Astrocyte of the cerebellum (primary cell): Measurements from ENCODE around the gene DPF1.
A peak's percentile ranks its signal among the peaks of the same experiment; 100 is the strongest.

ENCODE experiments used
- DNase-seq: peaks from one replicate; pipeline ENCODE4 v3.0.0-alpha.2; 2011; ENCODE audit warnings: low read depth
- H3K4me3 ChIP-seq: 2 replicates; pipeline ENCODE4 v1.5.1; 2011; ENCODE audit warnings: mild to moderate bottlenecking, low read depth, low read length, moderate library complexity
- in situ Hi-C: cut with HindIII; loops from 2 replicates; pipeline ENCODE4 v1.10.0; 2017; ENCODE audit warnings: low sequenced_read_pairs
- TF ChIP-seq, protein P1 (sequence below): IDR thresholded peaks from 2 replicates; pipeline ENCODE4 v1.5.1; 2012; ENCODE audit warnings: low read length, low read depth, moderate library complexity, mild to moderate bottlenecking; ENCODE audit errors: missing control alignments

The DPF1 gene

DNA sequence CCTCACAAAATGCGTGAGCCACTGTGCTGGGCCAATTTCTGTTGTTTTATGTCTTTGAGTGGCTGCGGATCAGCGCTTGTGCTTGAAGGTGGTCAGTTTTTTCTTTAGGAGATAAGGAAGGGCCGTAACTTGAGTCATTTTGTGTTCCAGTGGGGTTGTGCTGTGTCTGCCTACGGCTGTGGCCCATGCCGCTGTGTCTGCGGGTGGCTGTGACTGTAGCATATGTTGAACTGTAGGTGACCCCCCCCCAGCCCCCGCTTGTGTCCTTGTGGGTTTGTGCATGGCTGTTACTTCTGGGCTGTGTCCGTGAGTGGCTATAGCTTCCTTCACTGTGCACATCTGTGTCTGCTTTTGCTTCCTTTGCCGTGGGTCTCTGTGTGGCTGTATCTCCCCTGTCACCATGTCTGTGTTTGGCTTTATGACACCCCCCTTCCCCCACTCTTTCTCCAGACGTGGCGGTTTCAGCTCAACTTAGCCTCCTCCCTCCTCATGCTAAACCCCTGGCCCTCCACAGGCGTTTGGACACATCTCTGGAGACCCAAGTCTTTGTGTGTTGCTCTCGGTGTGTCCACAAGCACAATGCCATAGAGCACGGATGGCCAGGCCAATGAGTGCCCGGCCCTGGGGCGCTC, 31.5 kb upstream of the DPF1 start:
- in situ Hi-C loops = loop anchor here (10.0 kb wide), 1 partner anchor 361 kb away; no protein-coding TSS in a partner anchor
- TF ChIP-seq, protein P1, sequence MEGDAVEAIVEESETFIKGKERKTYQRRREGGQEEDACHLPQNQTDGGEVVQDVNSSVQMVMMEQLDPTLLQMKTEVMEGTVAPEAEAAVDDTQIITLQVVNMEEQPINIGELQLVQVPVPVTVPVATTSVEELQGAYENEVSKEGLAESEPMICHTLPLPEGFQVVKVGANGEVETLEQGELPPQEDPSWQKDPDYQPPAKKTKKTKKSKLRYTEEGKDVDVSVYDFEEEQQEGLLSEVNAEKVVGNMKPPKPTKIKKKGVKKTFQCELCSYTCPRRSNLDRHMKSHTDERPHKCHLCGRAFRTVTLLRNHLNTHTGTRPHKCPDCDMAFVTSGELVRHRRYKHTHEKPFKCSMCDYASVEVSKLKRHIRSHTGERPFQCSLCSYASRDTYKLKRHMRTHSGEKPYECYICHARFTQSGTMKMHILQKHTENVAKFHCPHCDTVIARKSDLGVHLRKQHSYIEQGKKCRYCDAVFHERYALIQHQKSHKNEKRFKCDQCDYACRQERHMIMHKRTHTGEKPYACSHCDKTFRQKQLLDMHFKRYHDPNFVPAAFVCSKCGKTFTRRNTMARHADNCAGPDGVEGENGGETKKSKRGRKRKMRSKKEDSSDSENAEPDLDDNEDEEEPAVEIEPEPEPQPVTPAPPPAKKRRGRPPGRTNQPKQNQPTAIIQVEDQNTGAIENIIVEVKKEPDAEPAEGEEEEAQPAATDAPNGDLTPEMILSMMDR = no peak
- H3K4me3 ChIP-seq = peak overlapping the region; percentile 32
- no peak for DNase-seq

DNA sequence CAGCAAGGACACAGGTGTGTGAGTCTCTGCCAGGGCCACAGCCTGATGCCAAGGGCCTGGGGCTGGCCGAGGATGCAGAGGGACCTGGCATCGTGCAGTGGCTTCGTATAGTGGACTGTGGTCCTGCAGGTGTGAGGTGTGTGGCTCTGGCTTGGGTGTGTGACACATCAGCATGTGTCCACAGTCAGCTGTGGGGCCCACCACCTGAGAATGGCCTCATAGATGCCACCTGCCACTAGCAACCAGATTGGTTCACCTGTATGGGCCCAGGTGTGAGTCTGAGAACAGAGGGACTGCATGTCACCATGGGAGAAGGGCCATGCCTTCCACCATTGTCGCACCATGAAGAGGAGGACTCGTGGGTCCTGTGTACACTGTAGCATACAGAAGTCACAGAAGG, 29.8 kb upstream of the DPF1 start:
- in situ Hi-C loops = loop anchor here (5.0 to 10.0 kb wide), 2 partner anchors 64 to 359 kb away; partner anchors contain the start of genes KCNK6 and YIF1B
- no peak for DNase-seq
- TF ChIP-seq, protein P1 = no peak
- H3K4me3 ChIP-seq = no peak overlapping the region

DNA sequence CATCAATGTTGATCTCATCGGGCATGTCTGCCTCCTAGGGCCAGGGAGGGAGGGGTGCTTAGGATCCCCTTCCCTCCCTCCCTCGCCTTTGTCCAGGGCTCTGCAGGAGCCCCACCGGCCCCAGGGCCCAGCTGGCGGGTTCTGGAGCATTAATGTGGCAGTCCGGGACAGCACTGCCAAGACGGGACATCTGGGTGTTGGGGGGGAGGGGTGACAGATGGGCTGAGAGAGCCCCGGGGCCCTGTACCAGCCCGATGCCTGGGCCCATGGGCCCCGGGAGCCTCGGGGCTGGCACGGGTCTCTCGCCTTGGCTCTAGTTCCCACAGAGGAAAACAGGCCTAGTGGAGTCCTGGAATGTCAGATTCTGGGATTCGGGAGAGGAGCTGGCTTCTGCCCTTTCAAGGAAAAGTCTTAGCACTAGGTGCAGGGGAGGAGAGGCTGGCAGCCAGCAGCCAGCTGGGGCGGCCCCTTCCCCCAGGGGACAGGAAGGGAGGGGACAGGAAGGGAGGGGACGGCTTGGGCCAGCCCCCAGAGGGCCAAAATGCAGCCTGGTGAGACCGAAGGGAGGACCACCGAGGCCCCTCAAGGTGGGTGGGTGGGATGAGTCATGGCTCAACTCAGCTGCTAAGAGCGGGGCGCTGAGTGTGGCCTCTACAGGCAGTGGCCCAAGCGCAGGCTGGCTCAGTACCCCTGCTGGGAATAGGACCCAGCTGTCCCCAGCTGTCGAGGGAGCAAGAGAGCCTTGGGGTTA, 29.1 kb upstream of the DPF1 start:
- no peak overlapping the region for H3K4me3 ChIP-seq
- in situ Hi-C loops = loop anchor here (5.0 to 10.0 kb wide), 2 partner anchors 64 to 358 kb away; partner anchors contain the start of genes KCNK6 and YIF1B
- TF ChIP-seq, protein P1 = no peak
- DNase-seq = no peak

DNA sequence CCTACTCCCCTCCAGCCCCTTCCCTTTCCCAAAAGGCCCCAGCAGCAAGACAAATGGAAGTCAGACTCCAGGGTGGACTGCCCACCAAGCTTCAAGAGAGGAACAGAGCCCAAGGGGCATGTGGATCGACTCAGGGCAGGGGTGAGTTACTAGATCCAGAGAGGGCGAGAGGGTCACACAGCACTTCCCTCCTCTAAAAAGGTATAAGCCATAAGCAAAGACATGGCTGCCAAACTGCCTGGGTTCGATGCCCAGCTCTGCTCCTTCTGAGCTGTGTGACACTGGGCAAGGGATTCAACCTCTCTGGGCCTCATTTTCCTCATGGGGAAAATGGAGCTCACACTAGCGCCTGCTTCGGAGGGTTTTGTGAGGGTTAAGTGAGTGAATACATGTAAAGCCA, 28.4 kb upstream of the DPF1 start:
- H3K4me3 ChIP-seq = no peak overlapping the region
- in situ Hi-C loops = loop anchor here (5.0 to 10.0 kb wide), 2 partner anchors 65 to 358 kb away; partner anchors contain the start of genes KCNK6 and YIF1B
- DNase-seq = no peak
- TF ChIP-seq, protein P1 = no peak

DNA sequence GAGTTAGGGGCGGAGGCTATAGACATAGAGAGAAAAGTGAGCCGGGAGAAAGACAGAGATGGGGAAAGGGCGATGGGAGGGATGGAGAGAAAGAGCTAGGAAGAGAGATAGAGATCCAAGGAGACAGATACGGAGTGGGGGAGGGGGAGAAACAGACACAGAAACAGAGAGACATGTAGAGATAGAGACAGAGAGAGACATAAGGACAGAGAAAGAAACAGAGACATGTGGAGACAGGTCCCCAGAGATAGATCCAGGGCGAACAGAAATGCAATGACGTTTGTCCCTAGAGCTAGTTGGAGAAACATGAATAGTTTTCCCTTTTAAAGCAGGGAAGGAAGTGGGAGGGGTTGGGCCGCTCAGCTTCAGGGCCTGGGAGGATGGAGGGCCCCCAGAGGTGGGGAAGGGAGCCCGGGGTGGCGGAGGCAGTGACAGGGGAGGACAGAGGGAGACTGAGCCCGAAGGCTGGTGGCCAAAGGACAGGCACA, 27.6 kb upstream of the DPF1 start:
- TF ChIP-seq, protein P1 = no peak
- in situ Hi-C loops = loop anchor here (5.0 to 10.0 kb wide), 2 partner anchors 66 to 357 kb away; partner anchors contain the start of genes KCNK6 and YIF1B
- no peak overlapping the region for H3K4me3 ChIP-seq
- no peak for DNase-seq

DNA sequence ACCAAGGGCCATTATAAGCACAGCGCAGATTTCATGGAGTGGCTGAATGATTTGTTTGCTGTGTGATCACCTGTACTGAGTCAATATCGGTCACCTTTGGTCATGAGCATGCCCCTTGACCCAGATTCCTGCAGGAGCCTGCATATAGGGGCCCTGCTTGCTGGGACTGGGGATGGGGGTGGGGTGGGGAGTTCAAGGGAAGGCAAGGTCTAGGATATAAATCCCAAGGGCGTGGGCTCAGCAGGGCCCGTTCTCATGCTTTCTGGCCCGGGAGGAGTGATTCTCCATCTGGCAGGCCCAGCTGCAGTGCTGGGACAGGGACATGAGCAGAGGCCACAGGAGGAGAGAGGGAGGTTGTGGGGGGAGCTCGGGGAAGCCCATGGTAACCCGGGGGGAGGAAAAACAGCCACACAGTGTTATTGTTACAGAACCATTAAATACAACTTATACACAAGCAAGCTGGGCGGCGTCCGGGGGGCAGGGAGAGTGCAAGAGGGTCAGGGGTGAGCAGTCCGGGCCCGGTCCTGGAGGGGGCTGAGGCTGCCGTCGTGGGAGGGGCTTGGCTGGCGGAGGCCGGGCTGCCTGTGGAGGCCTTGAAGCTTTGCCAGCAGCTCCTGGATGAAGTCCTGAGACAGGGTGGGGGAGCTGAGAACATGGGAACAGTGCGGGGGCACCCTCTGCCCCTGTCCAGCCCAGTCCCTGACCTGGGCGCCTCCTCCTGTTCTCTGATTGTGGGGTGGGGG, 27.0 kb upstream of the DPF1 start:
- in situ Hi-C loops = loop anchor here (5.0 to 10.0 kb wide), 2 partner anchors 66 to 356 kb away; partner anchors contain the start of genes KCNK6 and YIF1B
- H3K4me3 ChIP-seq = no peak overlapping the region
- DNase-seq = no peak
- TF ChIP-seq, protein P1 = no peak
